ENCODE data around the gene SMO.
"Not testable (repeated sequence)": the region's sequence is repeated elsewhere in the genome, so short reads cannot be mapped to it uniquely, and the experiment has no call there.

The SMO gene

GRCh38 chr7:129169686-129170440, 18.6 kb upstream of the SMO start:
- no peak for DNase-seq (ENCODE audit: low read depth)

GRCh38 chr7:129170441-129171021, 17.9 kb upstream of the SMO start:
- DNase-seq (ENCODE audit: low read depth) = no peak

- not testable (repeated sequence) for DNase-seq (ENCODE audit: low read depth)
Measured at GRCh38 chr7:129173861-129174260, 14.6 kb upstream of the SMO start.

- no peak for DNase-seq (ENCODE audit: low read depth)
Measured at GRCh38 chr7:129176916-129177710, 11.3 kb upstream of the SMO start.

GRCh38 chr7:129184981-129185670, 3.3 kb upstream of the SMO start:
- DNase-seq (ENCODE audit: low read depth) = no peak

- DNase-seq (ENCODE audit: low read depth) = no peak
Measured at GRCh38 chr7:129186749-129187260, 1.6 kb upstream of the SMO start.

GRCh38 chr7:129187681-129188371, 607 bp upstream of the SMO start:
- DNase-seq (ENCODE audit: low read depth) = no peak

GRCh38 chr7:129188892-129189660, 643 bp downstream of the SMO start:
- DNase-seq (ENCODE audit: low read depth) = no peak

GRCh38 chr7:129189661-129190310, 1.4 kb downstream of the SMO start:
- DNase-seq (ENCODE audit: low read depth) = no peak

GRCh38 chr7:129191272-129191671, 2.8 kb downstream of the SMO start:
- DNase-seq (ENCODE audit: low read depth) = no peak

GRCh38 chr7:129193892-129194291, 5.5 kb downstream of the SMO start:
- DNase-seq (ENCODE audit: low read depth) = no peak

- no peak for DNase-seq (ENCODE audit: low read depth)
Measured at GRCh38 chr7:129197771-129198170, 9.3 kb downstream of the SMO start.

GRCh38 chr7:129199406-129199805, 11.0 kb downstream of the SMO start:
- no peak for DNase-seq (ENCODE audit: low read depth)

- no peak for DNase-seq (ENCODE audit: low read depth)
Measured at GRCh38 chr7:129202058-129202777, 13.8 kb downstream of the SMO start.

- DNase-seq (ENCODE audit: low read depth) = no peak
Measured at GRCh38 chr7:129203050-129203741, 14.8 kb downstream of the SMO start.

- DNase-seq (ENCODE audit: low read depth) = no peak
Measured at GRCh38 chr7:129205126-129205818, 16.8 kb downstream of the SMO start.

- no peak for DNase-seq (ENCODE audit: low read depth)
Measured at GRCh38 chr7:129205987-129206785, 17.8 kb downstream of the SMO start.

GRCh38 chr7:129208667-129209066, 20.2 kb downstream of the SMO start:
- no peak for DNase-seq (ENCODE audit: low read depth)

All from stimulated activated CD8-positive, alpha-beta memory T cell treated with anti-CD3 and anti-CD28 coated beads, Interleukin-12 subunit alpha, Interleukin-12 subunit beta, amount 100 ng/mL, for 1 hour (primary cell).